Measurements from ENCODE around the gene HOXC11. TPM values are rescaled to one million over a fixed set of nuclear protein-coding genes. Genes with fewer than 3 reads are reported as not detected.
A peak's percentile ranks its signal among the peaks of the same experiment; 100 is the strongest.

Gene HOXC11
- total RNA-seq, 2 donors from 2014 or later = not detected

DNA sequence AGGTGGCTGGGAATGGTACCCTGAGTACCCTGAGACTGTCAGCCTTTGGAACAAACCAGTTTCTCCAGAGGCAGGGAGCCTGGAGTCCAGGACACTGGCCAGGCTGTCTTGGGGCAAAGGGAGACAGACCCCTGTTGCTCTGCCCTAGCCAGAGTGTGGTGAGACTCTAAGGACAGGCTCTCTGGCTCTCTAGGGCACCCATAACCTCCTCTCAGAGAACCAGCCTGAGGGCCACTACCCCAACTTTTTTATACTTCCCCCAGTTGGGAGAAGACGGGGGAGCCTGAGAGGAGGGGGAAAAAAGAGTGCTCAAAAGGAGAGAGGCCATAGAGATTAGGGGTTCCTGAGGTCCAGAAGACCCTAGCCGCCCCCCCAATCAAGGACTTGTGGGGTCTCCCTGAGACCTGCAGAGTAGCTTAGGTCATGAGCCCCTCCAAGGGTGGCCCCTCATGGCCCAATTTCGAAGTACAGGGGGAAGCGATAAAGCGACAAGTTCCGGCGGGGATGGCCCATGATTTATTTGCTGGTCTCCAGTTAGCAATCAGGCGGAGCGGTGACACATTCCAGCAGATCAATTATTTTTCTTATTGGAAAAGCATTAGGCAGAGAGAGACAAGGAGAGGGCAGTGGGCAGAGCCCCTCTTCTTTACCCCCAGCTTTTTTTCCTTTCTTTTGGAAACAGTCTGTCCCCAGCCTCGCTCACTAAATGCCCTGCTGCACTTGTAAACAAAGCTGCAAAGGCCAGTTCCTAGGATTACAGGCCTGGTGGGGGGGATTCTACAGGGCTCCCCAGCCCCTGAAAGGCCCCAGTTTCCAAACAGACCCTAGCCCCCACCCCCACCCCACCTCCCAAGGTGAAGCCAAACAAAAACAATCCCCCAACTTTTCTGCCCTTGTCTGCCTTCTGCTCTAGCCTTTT is 37.4 kb downstream of the HOXC11 start:
- Mint-ChIP-seq H3K27me3 (peaks cover 64 to 82% of the 10 kb centered on the region in 2 donors), H3K9me3 (no peaks in the 10 kb centered on the region), H3K36me3 (no peaks in the 10 kb centered on the region), H3K27ac (no peak overlapping the region), H3K4me3 (no peak overlapping the region), H3K4me1 (ENCODE audit: low read depth in 2 of 2) (peaks cover 22 to 24% of the 10 kb centered on the region in 2 donors)
- ATAC-seq (no peak), DNase-seq (ENCODE audit: low spot score) (no peak)

- Mint-ChIP-seq H3K4me3 (peak overlapping the region; percentile 28), H3K27me3 (peaks cover 61 to 78% of the 10 kb centered on the region in 2 donors), H3K9me3 (no peaks in the 10 kb centered on the region), H3K27ac (no peak overlapping the region), H3K4me1 (ENCODE audit: low read depth in 2 of 2) (peaks cover 14 to 15% of the 10 kb centered on the region in 2 donors), H3K36me3 (no peaks in the 10 kb centered on the region)
- no peak for DNase-seq (ENCODE audit: low spot score)
- ATAC-seq = no peak
Observed at GRCh38 chr12:54010972-54011664, 38.2 kb downstream of the HOXC11 start.

DNA sequence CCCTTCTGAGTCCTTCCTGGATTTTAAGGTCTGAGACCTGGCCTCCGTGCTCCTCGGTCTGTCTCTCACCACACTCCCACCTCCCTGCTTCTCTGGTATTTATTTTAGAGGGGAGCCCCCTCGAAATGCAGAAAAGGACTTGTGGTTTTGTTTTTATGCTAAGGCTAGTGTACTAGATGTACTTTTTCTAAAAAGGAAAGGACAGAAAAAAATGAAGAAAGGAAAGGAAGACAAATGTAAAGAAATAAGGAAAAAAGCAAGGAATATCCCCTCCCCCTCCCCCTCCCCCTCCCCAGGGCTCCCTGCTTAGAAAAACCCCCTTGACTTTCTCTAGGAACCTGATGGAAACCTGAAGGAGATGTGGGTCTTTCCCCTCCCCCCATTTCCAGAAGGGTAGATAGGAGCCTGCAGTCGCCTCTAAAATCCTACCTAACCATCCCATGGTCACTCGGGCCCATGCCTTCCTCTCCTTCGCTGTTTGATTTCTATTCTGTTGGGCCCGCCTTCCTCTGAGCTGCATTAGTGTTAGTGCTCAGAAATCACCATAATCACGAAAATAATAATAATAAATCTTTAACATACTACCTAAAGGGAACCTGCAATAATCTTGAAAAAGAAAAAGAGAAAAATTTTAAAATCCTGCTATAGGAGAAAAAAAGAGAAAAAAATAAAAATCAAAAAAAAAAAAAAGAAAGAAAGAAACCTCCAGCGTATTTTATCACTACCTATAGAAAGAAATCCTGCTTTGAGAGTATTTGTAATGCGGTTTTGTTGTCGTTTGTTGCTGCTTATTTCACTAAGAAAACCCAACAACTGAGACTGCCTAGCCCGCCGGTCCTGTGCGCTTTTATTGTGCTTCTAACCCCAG is 39.0 kb downstream of the HOXC11 start:
- Mint-ChIP-seq H3K9me3 (no peaks in the 10 kb centered on the region), H3K36me3 (no peaks in the 10 kb centered on the region), H3K4me3 (no peak overlapping the region), H3K4me1 (ENCODE audit: low read depth in 2 of 2) (peaks cover 10 to 11% of the 10 kb centered on the region in 2 donors), H3K27me3 (peaks cover 54 to 72% of the 10 kb centered on the region in 2 donors), H3K27ac (no peak overlapping the region)
- ATAC-seq (no peak), DNase-seq (ENCODE audit: low spot score) (no peak)

- H3K27me3 Mint-ChIP-seq = peaks cover 55 to 66% of the 10 kb centered on the region in 2 donors
- no peak overlapping the region for H3K4me3 Mint-ChIP-seq
- peaks cover 18 to 19% of the 10 kb centered on the region in 2 donors for H3K4me1 Mint-ChIP-seq (ENCODE audit: low read depth in 2 of 2)
- DNase-seq (ENCODE audit: low spot score) (no peak), ATAC-seq (no peak)
- H3K27ac Mint-ChIP-seq = no peak overlapping the region
- H3K9me3 Mint-ChIP-seq = no peaks in the 10 kb centered on the region
- H3K36me3 Mint-ChIP-seq = no peaks in the 10 kb centered on the region
Observed at GRCh38 chr12:54012631-54013409, 39.9 kb downstream of the HOXC11 start.

DNA sequence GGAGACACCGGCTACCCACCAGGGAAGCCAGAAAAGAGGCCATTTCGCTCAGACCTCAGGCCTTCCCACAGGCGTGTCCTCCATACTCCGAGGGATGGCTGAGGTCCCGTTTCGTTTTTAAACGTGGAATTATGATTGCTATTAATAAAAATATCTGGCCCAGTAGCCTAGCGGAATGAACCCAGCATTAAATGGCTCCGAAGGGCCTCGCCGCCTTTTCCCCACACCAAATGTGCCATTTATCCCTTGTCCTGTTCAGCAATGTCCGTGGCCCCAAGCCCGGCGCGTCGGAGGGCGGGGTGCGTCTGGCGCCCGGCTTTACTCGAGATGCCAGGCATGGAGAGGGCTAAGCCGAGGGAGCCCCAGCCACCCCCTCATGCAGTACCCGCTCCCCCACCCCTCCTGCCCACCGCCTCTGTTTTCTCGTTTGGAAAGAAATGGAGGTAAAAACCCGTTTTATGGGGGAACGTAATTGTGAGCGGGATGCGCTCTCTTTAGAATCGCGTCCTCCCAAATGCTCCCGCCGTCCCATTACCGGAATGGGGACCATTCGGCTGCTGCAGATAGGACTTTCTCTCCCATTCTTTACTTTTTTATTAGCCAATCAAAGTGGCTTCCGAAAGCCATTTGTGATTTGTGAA is 41.6 kb downstream of the HOXC11 start:
- no peaks in the 10 kb centered on the region for H3K36me3 Mint-ChIP-seq
- H3K9me3 Mint-ChIP-seq = no peaks in the 10 kb centered on the region
- H3K4me3 Mint-ChIP-seq = peak overlapping the region; percentile 41
- peaks cover 21 to 24% of the 10 kb centered on the region in 2 donors for H3K4me1 Mint-ChIP-seq (ENCODE audit: low read depth in 2 of 2)
- ATAC-seq (no peak), DNase-seq (ENCODE audit: low spot score) (no peak)
- H3K27ac Mint-ChIP-seq = no peak overlapping the region
- H3K27me3 Mint-ChIP-seq = peaks cover 47 to 60% of the 10 kb centered on the region in 2 donors

DNA sequence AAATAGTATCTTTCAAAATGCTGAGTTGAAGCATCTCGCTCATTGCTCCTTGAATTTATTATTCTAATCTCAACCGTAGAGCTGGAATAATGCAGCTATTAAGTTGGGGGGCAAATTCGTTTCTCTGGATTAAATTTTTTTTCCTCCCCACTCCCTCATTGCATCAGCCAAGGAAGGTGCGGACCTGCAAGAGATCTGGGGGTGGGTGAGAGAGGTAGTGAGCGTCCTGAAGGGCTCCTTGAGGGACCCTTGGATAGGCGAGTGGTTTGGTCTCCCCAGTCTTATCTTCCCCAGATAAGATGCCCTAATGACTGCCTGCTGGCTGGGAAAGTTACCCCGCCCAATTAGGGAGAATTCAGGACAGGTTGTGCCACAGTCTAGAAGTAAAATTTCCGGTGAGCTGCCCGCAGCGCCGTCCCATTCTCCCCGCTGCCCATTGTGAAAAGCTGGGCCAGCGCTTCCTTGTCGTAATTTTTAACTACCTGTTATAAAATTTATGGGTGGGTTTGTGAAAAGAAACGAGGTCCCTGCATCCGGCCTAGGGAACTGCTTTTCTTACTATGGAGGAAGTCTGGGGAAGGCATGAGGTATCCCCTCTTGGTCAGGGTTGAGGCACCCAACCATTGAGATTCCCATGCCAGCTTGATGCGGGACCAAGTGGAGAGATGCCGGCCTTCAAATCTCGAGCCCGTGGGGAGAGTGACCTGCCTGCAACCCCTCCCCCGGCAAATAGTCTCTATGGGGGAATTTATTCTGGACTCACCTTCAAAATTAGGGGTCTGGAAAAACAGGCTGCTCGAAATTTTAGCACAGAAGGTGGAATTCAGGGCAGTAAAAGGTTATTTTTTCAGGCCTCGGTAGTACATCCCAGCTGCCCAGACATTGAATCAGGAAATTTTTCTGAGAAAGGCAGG is 42.3 kb downstream of the HOXC11 start:
- peak overlapping the region; percentile 41 for H3K4me3 Mint-ChIP-seq
- H3K4me1 Mint-ChIP-seq (ENCODE audit: low read depth in 2 of 2) = peaks cover 25 to 30% of the 10 kb centered on the region in 2 donors
- H3K9me3 Mint-ChIP-seq = no peaks in the 10 kb centered on the region
- no peaks in the 10 kb centered on the region for H3K36me3 Mint-ChIP-seq
- H3K27me3 Mint-ChIP-seq = peaks cover 51 to 52% of the 10 kb centered on the region in 2 donors
- no peak overlapping the region for H3K27ac Mint-ChIP-seq
- no peak for DNase-seq (ENCODE audit: low spot score)
- no peak for ATAC-seq

- peaks cover 23 to 27% of the 10 kb centered on the region in 2 donors for H3K4me1 Mint-ChIP-seq (ENCODE audit: low read depth in 2 of 2)
- H3K27ac Mint-ChIP-seq = no peak overlapping the region
- H3K9me3 Mint-ChIP-seq = no peaks in the 10 kb centered on the region
- H3K4me3 Mint-ChIP-seq = no peak overlapping the region
- no peak for DNase-seq (ENCODE audit: low spot score)
- ATAC-seq = no peak
- H3K36me3 Mint-ChIP-seq = no peaks in the 10 kb centered on the region
- H3K27me3 Mint-ChIP-seq = peaks cover 44 to 48% of the 10 kb centered on the region in 2 donors
Observed at GRCh38 chr12:54016051-54016450, 43.1 kb downstream of the HOXC11 start.

GRCh38 chr12:54016478-54016964 is 43.6 kb downstream of the HOXC11 start:
- no peak overlapping the region for H3K27ac Mint-ChIP-seq
- ATAC-seq (no peak), DNase-seq (ENCODE audit: low spot score) (no peak)
- H3K4me1 Mint-ChIP-seq (ENCODE audit: low read depth in 2 of 2) = peaks cover 22 to 23% of the 10 kb centered on the region in 2 donors
- no peaks in the 10 kb centered on the region for H3K36me3 Mint-ChIP-seq
- H3K27me3 Mint-ChIP-seq = peaks cover 40 to 49% of the 10 kb centered on the region in 2 donors
- H3K4me3 Mint-ChIP-seq = peak overlapping the region; percentile 20
- H3K9me3 Mint-ChIP-seq = no peaks in the 10 kb centered on the region

DNA sequence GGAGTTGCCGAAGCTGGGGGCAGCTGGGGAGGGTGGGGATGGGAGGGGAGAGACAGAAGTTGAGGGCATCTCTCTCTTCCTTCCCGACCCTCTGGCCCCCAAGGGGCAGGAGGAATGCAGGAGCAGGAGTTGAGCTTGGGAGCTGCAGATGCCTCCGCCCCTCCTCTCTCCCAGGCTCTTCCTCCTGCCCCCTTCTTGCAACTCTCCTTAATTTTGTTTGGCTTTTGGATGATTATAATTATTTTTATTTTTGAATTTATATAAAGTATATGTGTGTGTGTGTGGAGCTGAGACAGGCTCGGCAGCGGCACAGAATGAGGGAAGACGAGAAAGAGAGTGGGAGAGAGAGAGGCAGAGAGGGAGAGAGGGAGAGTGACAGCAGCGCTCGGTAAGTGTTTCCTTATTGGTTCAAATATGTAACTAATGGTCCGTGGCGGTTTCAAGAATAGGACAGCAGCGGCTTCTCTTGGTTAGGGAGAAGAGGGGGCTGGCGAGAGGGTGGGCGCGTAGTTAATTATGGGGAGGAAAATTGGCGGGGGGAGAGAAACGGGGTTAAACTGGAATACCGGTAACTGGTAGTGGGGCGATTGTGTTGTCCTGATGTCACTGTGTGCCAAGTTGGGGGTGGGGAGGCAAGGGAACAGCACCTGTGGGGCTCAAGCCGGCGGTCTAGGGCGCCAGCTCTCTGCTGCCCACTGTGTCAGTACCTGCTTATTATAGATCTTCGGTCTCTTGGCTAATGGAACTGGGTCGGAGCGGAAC is 44.3 kb downstream of the HOXC11 start:
- Mint-ChIP-seq H3K27me3 (peaks cover 40 to 48% of the 10 kb centered on the region in 2 donors), H3K4me1 (ENCODE audit: low read depth in 2 of 2) (peaks cover 20 to 23% of the 10 kb centered on the region in 2 donors), H3K9me3 (no peaks in the 10 kb centered on the region)

GRCh38 chr12:54017878-54018467 is 45.0 kb downstream of the HOXC11 start:
- Mint-ChIP-seq H3K27me3 (peaks cover 40 to 48% of the 10 kb centered on the region in 2 donors), H3K4me1 (ENCODE audit: low read depth in 2 of 2) (peaks cover 20 to 23% of the 10 kb centered on the region in 2 donors), H3K9me3 (no peaks in the 10 kb centered on the region), H3K4me3 (peak overlapping the region; percentile 87), H3K36me3 (no peaks in the 10 kb centered on the region), H3K27ac (peak overlapping the region; percentile 60 to 88)
- DNase-seq (ENCODE audit: low spot score) (peak; percentile 81), ATAC-seq (peak; percentile 89 to 92)

More for the DNA sequence above, 44.3 kb downstream of the HOXC11 start:
- DNase-seq (ENCODE audit: low spot score) (no peak), ATAC-seq (peak; percentile 43 to 63)
- Mint-ChIP-seq H3K4me3 (peak overlapping the region; percentile 87), H3K27ac (peak overlapping the region; percentile 60 to 88), H3K36me3 (no peaks in the 10 kb centered on the region)
